C4-2B (cell line): ENCODE measurements around the gene PRG3.

Experiments used
- H3K27ac ChIP-seq: fragments of 450-650 bp; 2 replicates; pipeline ENCODE4 v1.5.1; 2017
- CTCF ChIP-seq: fragments of 450-650 bp; conservative IDR thresholded peaks from 2 replicates; pipeline ENCODE4 v1.5.1; 2017; ENCODE audit warnings: mild to moderate bottlenecking
- ZFX ChIP-seq: fragments of 450-650 bp; IDR thresholded peaks from 2 replicates; pipeline ENCODE4 v1.6.1; 2017

PRG3 gene

GRCh38 chr11:57380975-57381374, at the start of gene PRG3:
PRG3 (minus strand) TSS chr11:57381150; CDS start chr11:57380708, 442 bp downstream.
- H3K27ac ChIP-seq: no peak within 1 kb of the TSS
- TF ChIP-seq ZFX: no peak
- no peak for TF ChIP-seq CTCF

GRCh38 chr11:57429946-57430345, 49.0 kb upstream of the PRG3 start:
- H3K27ac ChIP-seq: no peak overlapping the region; the same call in 1 of the 2 replicates
- TF ChIP-seq ZFX (no peak), CTCF (no peak)

- TF ChIP-seq ZFX: no peak
- no peak for TF ChIP-seq CTCF
- no peak overlapping the region for H3K27ac ChIP-seq
Observed at GRCh38 chr11:57428643-57429042, 47.7 kb upstream of the PRG3 start.

GRCh38 chr11:57427727-57428082, 46.8 kb upstream of the PRG3 start:
- peak overlapping the region; percentile 15; the same call in 1 of the 2 replicates for H3K27ac ChIP-seq
- TF ChIP-seq ZFX (no peak), CTCF (no peak)

GRCh38 chr11:57426929-57427726, 46.2 kb upstream of the PRG3 start, which contains the start of gene SLC43A3:
SLC43A3 (minus strand) TSS chr11:57427121; CDS start chr11:57426172, 949 bp downstream.
- no peak for TF ChIP-seq ZFX
- peak within 1 kb of the TSS; percentile 15; the same call in 1 of the 2 replicates for H3K27ac ChIP-seq

GRCh38 chr11:57426439-57426928, 45.5 kb upstream of the PRG3 start:
- TF ChIP-seq CTCF (no peak), ZFX (no peak)
- no peak overlapping the region for H3K27ac ChIP-seq

- no peak for TF ChIP-seq ZFX
- TF ChIP-seq CTCF: no peak
- H3K27ac ChIP-seq: no peak overlapping the region
Observed at GRCh38 chr11:57425565-57426438, 44.9 kb upstream of the PRG3 start.
